Measurements from ENCODE around the gene DPM3.
"Not testable (repeated sequence)": the region's sequence is repeated elsewhere in the genome, so short reads cannot be mapped to it uniquely, and the experiment has no call there.

DPM3 gene

GRCh38 chr1:155175281-155175926 lies 35.1 kb upstream of the DPM3 start:
- no peak for DNase-seq

DNA sequence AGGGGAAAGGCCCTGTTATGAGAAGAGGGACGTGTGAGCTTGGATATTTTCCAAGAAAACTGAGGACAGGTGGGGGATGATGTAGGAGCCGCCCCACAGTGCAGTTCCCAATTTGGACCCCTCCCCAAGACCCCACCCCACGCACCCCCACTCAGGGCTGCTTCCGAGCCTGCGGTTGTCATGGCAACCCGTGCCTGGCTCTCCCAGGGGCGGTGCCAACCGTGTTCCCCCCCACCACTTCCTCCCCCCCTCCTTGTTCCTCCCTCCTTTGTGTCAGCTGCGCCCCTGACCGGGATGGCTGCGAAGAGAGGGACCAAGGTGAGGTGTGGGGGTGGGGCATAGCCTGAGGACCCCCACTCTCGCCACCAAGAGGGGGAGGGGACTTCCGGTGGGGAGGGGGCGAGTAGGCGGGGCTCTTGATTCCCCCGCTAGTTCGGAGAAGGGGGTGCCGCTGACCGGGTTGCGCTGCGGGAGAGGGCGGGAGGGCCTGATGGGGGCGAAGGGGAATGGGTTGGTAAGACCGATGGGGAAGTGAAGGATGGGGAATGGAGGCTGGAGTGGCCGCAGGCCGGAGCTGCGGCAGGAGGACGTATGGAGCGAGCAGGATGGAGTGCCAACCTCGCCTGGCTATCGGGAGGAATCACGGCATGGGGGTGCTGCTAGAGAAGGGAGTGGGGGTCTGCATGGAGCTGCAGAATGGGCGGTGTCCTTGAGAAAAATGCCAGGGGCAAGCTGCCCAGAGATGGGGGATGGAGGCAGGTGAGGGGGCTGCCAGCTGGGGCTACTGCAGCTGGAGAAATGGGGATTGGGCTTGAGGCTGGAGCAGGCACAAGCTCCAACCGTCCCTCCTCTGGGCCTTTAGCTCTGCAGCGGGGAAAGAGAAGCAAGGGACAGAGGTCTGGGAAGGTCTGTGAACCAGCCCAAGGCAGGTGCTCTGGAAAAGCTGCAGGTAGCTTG lies 34.3 kb upstream of the DPM3 start:
- DNase-seq: peak; percentile 41

- DNase-seq: peak; percentile 83
These were observed 33.4 kb upstream of the DPM3 start, which contains the start of gene TRIM46 for GRCh38 chr1:155173478-155174323. Gene TRIM46 (plus strand): TSS chr1:155173849. CDS start chr1:155173967, 118 bp downstream.

DNA sequence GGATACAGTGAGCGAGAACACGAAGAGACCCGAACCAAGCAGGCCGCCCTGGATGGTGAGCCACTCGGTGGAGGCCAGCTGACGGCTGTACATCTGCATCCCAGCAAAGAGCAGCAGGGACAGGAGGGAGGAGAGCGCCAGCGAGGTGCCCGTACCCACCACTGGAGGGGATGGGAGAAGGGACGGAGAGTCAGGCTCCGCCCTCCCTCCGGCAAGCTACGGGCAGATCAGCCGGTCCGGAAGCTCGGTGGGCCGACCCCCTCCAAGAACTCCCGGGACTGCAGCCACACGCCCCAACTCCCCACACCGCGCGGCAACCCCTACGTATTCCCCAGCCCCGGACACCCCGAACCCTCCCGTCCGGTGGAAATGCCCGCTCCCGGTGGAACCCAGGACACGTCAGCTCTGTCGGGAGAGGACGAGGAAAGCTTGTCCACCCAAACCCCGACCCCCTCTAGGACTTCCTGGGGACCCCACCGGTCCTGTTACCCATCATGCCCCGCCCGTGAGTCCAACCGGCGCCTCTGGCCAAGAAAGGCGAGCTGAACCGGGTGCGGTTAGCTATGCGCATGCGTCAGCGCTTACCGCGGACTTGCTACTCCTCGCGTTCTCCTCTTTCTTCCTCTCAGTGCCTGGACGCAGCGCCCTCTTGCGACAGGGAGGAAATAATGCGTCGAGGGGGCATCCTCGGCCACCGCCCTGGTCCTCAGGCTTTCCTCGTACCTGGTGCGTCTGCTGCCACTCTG lies 32.6 kb upstream of the DPM3 start, which contains the start of gene KRTCAP2:
Gene KRTCAP2, minus strand, starts transcription at position 573 of the 746 bp plus-strand sequence. Its CDS starts 80 bp downstream, at position 493.
- DNase-seq: peak; percentile 96

DNA sequence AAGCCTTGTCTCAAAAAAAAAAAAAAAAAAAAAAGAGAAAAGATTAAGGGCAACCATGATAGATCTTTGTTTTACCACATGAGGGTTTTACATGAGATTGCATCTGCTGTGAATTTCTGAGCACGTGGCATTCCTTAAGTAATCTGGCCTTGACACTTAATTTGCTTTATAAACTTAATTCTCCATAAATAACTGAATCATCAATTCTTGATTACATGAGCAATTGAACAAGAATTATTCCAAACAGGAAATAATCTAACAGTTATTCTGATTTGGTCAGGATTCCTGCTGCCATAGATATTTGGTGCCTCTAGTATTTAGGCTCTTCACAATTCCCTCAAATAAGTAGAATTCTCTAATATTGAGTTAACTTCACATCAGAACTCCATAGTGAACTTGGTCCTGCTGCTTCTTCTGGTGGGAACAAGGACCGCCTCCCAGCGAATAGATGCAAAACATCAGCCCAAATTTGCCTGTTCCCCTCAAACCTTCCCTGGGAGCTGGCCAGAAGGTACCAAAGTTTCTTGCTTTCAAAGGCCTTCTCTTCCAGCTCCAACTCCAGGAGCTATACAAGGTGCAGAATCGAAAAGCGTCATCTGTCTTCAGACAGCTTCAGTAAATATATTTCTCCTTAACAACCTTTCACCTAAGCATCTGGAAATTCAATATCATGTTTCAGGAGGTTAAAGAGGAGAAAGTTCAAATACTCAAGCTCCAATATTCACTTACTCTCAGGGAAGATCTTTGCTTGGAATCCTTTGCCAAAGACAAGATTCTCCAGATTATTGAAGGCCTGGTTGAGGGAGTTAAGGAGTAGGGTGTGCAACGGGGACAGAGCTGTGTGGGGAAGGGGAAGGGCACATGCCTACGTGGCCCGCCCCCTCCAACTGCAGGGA lies 31.8 kb upstream of the DPM3 start:
- no peak for DNase-seq

DNA sequence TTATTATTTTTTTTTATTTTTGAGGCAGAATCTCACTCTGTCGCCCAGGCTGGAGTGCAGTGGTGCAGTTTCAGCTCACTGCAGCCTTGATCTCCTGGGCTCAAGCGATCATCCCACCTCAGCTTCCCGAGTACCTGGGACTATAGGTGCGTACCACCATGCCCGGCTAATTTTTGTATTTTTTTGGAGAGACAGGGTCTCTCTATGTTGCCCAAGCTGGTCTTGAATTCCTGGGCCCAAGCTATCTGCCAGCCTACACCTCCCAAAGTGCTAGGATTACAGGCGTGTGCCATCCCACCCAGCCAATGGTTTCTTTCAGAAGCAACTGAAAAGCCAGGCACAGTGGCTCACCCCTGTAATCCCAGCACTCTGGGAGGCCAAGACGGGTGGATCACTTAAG lies 30.5 kb upstream of the DPM3 start:
- no peak for DNase-seq

- no peak for DNase-seq
These were observed 29.9 kb upstream of the DPM3 start for GRCh38 chr1:155170101-155170785.

DNA sequence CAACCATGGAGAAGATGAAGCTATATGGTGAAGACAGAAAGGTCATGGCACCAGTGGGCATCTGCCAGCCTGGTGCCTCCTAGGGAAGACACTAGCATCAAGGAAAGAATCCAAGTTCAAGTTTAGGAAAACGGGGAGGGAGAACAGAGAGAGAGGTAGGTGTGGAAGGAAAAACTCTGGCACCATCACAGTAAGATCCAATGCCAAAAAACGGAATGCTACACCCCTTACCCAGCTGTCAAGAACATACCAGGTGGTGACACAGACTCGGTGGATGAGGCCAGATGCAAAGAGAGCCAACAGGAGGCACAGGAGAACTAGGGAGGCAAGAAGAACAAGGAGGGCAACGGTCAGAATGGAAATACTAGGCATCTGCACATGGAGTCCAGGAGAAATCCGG lies 29.2 kb upstream of the DPM3 start:
- DNase-seq: no peak

GRCh38 chr1:155168456-155169210 lies 28.3 kb upstream of the DPM3 start:
- DNase-seq: no peak

GRCh38 chr1:155168105-155168445 lies 27.7 kb upstream of the DPM3 start:
- DNase-seq: not testable (repeated sequence)

GRCh38 chr1:155167166-155168104 lies 27.1 kb upstream of the DPM3 start:
- DNase-seq: peak; percentile 71

DNA sequence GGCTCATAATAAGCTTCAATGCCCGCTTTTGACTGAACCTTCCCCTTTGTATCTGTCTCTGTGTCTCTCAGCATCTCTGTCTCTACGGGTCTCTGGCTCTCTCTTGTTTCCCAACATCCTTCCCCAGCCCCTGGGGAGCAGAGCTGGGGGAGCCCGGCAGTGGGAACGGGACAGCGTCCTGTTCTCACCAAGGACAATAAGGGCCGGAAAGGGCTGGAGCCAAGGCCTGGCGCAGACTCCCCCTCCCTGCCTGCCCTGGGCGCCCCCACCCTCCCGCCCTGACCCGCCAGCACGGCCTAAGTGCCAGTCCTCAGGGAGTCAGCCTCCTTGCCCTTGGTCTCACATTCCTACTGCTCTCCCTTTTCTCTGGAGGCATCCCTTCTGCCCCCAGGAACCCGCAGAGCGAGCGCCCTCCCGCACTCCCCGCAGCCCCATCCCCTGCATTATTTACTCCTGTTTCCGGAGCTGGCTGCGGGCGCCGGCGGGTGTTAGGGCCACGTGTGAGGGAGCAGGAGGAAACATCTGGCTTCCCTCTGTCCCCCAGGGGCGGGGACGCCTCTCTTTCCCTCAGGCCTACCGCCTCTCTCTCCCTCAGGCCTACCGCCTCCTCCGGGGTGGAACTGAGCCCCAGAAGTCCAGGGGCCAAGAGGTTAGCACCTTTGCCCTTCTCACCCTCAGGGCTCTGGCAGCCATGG lies 26.3 kb upstream of the DPM3 start:
- no peak for DNase-seq

- no peak for DNase-seq
These were observed 25.7 kb upstream of the DPM3 start for GRCh38 chr1:155166051-155166470.

GRCh38 chr1:155164625-155165024 lies 24.3 kb upstream of the DPM3 start:
- DNase-seq: not testable (repeated sequence)

DNA sequence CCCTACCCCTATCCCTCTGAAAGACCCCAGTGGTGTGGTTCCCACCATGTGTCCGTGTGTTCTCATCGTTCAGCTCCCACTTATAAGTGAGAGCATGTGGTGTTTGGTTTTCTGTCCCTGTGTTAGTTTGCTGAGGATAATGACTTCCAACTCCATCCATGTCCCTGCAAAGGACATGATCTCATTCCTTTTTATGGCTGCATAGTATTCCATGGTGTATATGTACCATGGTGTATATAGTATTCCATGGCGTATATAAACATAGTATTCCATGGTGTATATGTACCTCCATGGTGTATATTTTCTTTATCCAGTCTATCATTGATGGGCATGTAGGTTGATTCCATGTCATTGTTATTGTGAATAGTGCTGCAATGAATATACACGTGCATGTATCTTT lies 23.5 kb upstream of the DPM3 start:
- not testable (repeated sequence) for DNase-seq

- not testable (repeated sequence) for DNase-seq
These were observed 22.3 kb upstream of the DPM3 start for GRCh38 chr1:155162631-155163030.

DNA sequence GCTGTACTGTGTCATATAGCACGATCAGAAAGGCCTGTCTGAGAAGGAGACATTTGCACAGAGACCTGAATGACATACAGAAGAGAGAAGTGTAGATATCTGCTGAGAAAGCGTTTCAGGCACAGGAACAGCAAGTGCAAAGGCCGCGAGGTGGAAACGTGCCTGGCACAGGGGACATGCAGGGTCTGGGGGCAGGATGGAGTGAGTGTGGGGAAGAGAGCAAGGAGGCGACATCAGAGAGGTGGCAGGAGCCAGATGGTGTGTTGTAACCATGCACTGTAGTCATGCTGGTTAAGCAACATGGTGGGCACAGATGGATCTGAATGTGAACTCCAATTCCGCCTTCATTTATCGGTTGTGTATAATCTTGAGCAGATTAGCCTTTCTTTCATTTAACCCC lies 19.8 kb upstream of the DPM3 start:
- DNase-seq: no peak

- DNase-seq: no peak
These were observed 18.7 kb upstream of the DPM3 start for GRCh38 chr1:155158991-155159390.
